SW480 (cell line): ENCODE results near the gene TRIM2.

ENCODE experiments used
- DNase-seq: peaks from one replicate; pipeline ENCODE4 v3.0.0-alpha.2; 2016; ENCODE audit warnings: low spot score

TRIM2 gene

GRCh38 chr4:153275380-153276276 is 71.4 kb downstream of the TRIM2 start:
- DNase-seq = no peak

DNA sequence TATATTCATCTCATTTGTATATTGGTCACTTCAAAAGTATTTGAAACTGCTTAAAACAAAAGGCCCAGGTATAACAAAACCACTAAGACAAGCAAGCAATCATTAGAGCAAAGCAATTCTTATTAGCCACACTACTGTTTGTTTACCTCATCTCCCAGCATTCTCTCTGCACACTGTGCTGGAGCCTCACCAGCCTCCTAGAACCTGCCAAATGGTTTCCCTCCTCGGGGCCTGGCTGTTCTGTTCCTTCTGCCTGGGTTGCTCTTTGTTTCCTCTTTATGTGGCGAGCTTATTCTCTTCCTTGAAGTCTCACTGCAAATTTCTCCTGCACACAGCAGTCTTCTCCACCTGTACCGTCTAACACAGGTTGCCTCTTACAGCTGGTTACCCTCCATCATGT is 72.7 kb downstream of the TRIM2 start:
- DNase-seq = no peak

GRCh38 chr4:153281476-153281875 is 77.2 kb downstream of the TRIM2 start:
- no peak for DNase-seq

- no peak for DNase-seq
Measured at GRCh38 chr4:153282023-153282422, 77.8 kb downstream of the TRIM2 start.

GRCh38 chr4:153283260-153283659 is 79.0 kb downstream of the TRIM2 start:
- no peak for DNase-seq

GRCh38 chr4:153290134-153290533 is 85.9 kb downstream of the TRIM2 start:
- DNase-seq = no peak

- no peak for DNase-seq
Measured at GRCh38 chr4:153291562-153291961, 87.3 kb downstream of the TRIM2 start.

DNA sequence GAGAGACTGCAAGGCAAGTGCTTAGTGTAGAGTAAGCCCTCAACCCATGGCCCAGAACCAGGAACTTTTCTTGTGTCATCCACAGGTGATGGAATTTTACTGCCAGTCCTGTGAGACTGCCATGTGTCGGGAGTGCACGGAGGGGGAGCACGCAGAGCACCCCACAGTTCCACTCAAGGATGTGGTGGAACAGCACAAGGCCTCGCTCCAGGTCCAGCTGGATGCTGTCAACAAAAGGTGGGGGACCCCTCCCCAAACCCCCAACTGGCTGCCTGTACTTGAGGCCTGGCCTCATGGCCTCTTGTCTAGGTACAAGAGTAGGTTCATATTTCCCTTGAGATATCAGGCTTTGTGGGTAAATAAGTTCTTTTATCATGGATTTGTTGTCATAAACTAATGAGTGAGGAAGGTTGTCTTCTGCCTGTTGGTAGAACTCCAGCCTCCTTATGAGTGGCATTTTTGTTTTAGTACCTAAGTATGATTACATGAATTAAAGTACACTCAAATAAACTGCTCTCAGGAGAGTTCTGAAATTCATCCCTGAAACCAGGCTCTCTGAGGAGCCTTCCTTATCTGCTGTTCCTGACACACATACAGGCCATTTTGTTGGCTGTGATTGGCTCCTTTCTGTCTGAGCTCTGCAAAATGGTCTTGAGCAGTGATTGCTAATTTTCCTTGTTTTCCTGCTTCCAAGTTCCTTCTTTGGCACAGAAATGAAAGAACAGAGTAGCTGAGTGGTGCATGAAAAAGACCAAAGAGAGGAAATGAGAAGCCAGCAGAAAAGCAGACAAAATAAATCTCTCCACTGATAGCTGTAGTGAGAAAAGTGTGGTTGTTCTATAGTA is 88.9 kb downstream of the TRIM2 start:
- DNase-seq = no peak

GRCh38 chr4:153293742-153294057 is 89.5 kb downstream of the TRIM2 start:
- no peak for DNase-seq

- no peak for DNase-seq
Measured at GRCh38 chr4:153294631-153295030, 90.4 kb downstream of the TRIM2 start.

DNA sequence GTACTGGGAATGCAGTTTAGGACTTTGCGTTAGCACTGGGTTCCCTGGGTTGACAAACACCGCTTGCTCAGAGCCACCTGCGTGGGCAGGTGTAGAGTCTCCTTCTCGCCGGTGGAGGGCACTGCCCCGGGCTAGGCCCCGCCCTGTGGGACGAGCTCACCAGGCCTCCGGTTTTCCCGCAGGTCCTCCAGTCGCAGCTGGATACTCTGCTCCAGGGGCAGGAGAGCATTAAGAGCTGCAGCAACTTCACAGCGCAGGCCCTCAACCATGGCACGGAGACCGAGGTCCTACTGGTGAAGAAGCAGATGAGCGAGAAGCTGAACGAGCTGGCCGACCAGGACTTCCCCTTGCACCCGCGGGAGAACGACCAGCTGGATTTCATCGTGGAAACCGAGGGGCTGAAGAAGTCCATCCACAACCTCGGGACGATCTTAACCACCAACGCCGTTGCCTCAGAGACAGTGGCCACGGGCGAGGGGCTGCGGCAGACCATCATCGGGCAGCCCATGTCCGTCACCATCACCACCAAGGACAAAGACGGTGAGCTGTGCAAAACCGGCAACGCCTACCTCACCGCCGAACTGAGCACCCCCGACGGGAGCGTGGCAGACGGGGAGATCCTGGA is 91.0 kb downstream of the TRIM2 start:
- no peak for DNase-seq

DNA sequence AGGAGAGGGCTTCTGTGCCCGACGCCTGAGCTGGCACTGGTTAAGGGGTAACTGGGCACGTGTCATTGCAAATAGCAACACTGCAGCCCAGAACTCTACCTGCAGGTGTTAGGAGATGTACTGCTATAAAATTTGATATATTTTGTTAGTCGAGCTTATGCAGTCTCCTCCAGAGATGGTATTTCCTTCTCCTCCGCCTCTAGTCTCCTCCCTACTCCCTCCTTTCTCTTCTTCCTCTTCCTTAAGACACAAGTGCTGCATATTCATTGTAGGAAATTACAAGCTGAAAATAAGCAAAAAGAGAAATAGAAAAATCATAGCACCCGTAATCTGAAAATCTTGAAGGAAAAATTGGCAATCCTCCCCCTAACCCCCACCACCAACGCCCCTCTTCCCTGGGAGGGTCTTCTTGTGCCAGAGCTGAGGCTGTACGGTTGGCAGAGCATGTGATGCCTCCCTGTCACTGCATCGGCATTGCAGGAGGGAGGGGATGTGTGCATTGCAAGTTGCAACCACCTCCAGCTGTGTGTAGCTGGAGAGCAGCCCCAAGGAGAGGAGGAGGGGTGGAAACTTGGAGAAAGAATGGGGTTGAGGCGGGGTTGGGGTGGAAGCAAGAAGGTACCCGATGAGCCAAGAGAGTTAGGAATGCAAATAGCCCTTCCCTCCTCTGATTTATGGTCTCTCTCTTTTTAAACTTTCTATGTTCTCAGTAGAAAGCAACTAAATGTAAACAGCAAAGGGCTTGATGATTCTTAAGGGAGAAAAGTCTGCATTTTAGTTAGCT is 92.0 kb downstream of the TRIM2 start:
- no peak for DNase-seq

GRCh38 chr4:153297116-153297515 is 92.9 kb downstream of the TRIM2 start:
- no peak for DNase-seq

- DNase-seq = no peak
Measured at GRCh38 chr4:153310793-153311192, 106.5 kb downstream of the TRIM2 start.

DNA sequence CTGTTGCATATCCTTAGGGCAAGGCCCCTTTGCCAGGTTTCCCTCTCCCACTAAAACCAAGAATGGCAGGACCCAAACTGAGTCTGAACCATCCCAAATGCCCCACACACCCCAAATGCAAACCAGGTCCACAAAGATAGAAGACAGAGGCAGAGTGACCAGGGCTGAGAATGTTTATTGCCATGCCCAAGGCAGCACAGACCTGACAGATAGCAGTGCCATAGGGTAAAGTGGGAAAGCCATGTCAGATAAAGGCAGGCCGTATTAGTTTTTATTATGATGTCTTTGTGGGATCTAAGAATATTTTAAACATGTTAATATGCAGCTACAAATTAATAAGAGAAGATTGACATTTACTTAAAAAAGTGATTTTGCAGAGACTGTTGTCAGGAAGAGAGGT is 110.7 kb downstream of the TRIM2 start:
- no peak for DNase-seq

GRCh38 chr4:153318696-153319320 is 114.6 kb downstream of the TRIM2 start:
- peak; percentile 33 for DNase-seq

GRCh38 chr4:153322791-153323190 is 118.5 kb downstream of the TRIM2 start:
- DNase-seq = no peak

- no peak for DNase-seq
Measured at GRCh38 chr4:153324046-153324445, 119.8 kb downstream of the TRIM2 start.

- DNase-seq = no peak
Measured at GRCh38 chr4:153325558-153325957, 121.3 kb downstream of the TRIM2 start.

- no peak for DNase-seq
Measured at GRCh38 chr4:153326513-153326912, 122.3 kb downstream of the TRIM2 start.

GRCh38 chr4:153327247-153327646 is 123.0 kb downstream of the TRIM2 start:
- no peak for DNase-seq

DNA sequence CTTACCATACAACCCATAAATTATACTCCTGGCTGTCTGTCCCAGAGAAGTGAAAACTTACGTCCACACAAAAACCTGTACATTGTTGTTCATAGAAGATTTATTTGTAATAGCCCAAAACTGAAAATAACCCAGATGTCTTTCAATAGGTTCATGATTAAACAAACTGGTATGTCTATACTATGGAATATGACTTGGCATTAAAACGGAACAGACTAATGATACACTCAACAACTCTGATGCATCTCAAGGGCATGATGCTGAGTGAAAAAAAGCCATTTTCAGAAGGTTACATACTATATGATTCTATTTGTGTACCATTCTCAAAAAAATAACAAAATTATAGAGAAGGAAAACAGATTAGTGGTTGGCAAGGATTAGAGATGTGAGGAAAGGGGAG is 128.7 kb downstream of the TRIM2 start:
- no peak for DNase-seq
